ENCODE data around the gene EFNA5.

The EFNA5 gene

DNA sequence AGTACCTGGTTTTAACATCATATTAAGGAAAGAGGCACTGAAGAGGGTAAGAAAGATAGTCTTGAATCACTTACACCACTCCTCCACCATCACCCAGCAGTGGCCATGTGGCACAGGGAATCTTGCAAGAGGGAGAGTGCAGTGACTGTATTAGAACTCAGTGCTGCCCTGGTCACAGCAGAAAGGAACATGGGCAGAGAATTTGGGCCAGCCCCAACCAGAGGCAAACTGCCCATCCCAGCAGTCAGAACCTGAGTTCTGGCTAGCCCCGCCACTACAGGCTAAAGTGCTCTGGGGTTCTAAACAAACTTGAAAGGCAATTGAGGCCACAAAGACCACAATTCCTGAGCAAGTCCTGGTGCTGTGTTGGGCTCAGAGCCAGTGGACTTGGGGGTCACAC is 16.7 kb upstream of the EFNA5 start:
- H3K4me3 ChIP-seq (ENCODE audit: low read depth, low read length), result no peak overlapping the region
- TF ChIP-seq, protein P1, sequence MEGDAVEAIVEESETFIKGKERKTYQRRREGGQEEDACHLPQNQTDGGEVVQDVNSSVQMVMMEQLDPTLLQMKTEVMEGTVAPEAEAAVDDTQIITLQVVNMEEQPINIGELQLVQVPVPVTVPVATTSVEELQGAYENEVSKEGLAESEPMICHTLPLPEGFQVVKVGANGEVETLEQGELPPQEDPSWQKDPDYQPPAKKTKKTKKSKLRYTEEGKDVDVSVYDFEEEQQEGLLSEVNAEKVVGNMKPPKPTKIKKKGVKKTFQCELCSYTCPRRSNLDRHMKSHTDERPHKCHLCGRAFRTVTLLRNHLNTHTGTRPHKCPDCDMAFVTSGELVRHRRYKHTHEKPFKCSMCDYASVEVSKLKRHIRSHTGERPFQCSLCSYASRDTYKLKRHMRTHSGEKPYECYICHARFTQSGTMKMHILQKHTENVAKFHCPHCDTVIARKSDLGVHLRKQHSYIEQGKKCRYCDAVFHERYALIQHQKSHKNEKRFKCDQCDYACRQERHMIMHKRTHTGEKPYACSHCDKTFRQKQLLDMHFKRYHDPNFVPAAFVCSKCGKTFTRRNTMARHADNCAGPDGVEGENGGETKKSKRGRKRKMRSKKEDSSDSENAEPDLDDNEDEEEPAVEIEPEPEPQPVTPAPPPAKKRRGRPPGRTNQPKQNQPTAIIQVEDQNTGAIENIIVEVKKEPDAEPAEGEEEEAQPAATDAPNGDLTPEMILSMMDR (IDR thresholded peaks at IDR 0.05; ENCODE audit: borderline replicate concordance, insufficient read depth, low read depth, low read length), result no peak

GRCh38 chr5:107682533-107682932 is 11.8 kb upstream of the EFNA5 start:
- no peak overlapping the region for H3K4me3 ChIP-seq (ENCODE audit: low read depth, low read length)
- TF ChIP-seq, protein P1 (IDR thresholded peaks at IDR 0.05; ENCODE audit: borderline replicate concordance, insufficient read depth, low read depth, low read length), result no peak

DNA sequence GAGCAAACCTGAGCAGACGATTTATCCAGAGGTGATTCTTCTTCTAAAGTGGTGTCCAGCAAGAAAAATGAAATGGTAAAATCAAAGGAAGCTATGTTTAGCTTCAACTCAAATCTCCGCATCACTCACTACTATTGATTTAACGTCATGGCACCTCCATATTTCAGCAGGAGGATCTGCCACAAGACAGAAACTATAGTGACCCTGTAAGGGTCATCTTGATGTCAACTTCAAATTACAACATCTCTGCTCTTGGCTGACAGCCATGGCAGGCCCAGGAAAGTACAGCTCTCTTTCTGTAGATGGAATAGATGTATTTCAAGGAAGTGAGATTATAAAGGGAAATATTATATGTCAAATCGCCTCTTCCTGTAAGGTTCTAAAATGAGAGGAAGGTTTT is 10.1 kb upstream of the EFNA5 start:
- TF ChIP-seq, protein P1 (IDR thresholded peaks at IDR 0.05; ENCODE audit: borderline replicate concordance, insufficient read depth, low read depth, low read length), result no peak

GRCh38 chr5:107680099-107680498 is 9.4 kb upstream of the EFNA5 start:
- H3K4me3 ChIP-seq (ENCODE audit: low read depth, low read length), result no peak overlapping the region
- TF ChIP-seq, protein P1 (IDR thresholded peaks at IDR 0.05; ENCODE audit: borderline replicate concordance, insufficient read depth, low read depth, low read length), result no peak

More for the DNA sequence above, 10.1 kb upstream of the EFNA5 start:
- H3K4me3 ChIP-seq (ENCODE audit: low read depth, low read length), result no peak overlapping the region

DNA sequence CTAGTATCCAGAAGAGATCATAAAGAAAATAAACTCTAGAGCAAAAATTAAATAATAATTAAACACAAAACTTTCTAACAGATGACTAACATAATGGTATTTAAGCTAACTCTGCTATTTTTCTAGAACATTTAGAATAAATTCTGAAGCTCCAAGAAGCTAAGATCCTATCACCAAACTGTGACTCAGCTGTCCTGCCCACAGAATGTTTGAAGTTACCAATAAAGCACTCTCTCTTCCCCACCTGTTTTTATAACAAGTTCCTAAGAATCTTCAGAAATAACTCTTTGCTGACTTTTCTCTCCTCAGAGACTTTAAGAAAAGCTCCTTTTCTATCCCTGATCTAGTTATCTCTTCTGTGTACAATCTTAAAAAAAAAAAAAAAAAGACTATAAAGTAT is 6.0 kb upstream of the EFNA5 start:
- no peak overlapping the region for H3K4me3 ChIP-seq (ENCODE audit: low read depth, low read length)
- TF ChIP-seq, protein P1 (IDR thresholded peaks at IDR 0.05; ENCODE audit: borderline replicate concordance, insufficient read depth, low read depth, low read length), result no peak

DNA sequence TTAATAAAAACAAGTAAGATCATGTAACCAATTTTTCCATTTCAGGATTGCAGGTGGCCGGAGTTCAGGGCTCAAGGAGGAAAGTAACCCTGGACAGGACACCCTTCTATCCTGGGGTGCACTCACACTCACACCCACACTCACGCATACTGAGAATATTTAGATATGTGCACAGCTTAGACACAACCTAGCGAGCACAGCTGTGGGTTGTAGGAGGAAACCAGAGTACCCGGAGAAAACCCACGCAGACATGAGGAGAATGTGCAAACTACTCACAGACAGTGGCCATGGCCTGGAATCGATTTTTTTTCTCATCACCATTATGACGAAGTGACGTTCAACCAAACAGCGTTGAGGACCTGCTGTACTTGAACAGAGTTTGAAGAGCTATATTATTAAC is 4.5 kb upstream of the EFNA5 start:
- H3K4me3 ChIP-seq (ENCODE audit: low read depth, low read length), result no peak overlapping the region
- TF ChIP-seq, protein P1 (IDR thresholded peaks at IDR 0.05; ENCODE audit: borderline replicate concordance, insufficient read depth, low read depth, low read length), result no peak

DNA sequence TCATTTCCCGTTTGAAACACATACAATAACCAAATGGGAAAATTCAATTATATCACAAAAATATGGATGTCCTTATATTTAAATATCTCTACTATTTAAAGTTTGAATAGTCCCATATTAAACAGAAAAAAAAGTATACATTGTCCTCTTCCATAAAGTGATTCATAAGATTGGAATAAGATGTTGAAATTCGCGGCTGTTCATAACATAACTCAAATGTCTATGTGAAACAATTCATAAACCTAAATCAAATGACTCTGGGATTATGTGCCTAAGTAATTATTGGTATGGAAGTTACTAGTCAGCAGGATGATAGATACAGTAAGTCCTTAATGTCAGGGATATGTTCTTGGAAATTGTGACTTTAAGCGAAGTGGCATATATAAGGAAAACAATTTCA is 3.9 kb upstream of the EFNA5 start:
- no peak overlapping the region for H3K4me3 ChIP-seq (ENCODE audit: low read depth, low read length)
- TF ChIP-seq, protein P1 (IDR thresholded peaks at IDR 0.05; ENCODE audit: borderline replicate concordance, insufficient read depth, low read depth, low read length), result no peak
